ENCODE results near the gene PC. TPM values are rescaled to one million over a fixed set of nuclear protein-coding genes. Genes with fewer than 3 reads are reported as not detected.

The PC gene
- total and polyA plus RNA-seq, 7 donors: 2.0 to 40.2 (median 11.8) TPM

DNA sequence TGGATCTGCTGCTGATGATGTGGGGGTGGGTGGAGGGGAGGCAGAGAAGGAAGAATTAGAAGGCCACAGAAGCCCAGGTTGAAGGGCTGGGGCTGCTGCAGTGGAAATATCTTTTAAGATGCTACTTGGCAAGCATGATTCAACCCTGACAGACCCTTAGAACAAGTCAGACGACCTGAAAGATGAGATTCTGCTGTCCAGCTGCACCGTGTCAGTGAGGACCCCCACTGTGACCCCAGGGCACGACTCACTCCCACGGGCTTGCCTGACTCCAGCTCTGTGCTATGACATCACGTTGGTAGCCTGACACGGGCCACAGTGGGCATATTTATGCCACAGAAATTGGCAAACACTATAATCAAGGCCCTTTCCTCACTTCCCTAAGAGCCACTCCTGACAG, 65.3 kb downstream of the PC start:
- no peak overlapping the region for H3K4me3 ChIP-seq
- TF ChIP-seq POLR2A (IDR thresholded peaks at IDR 0.05): no peak
- TF ChIP-seq, protein P1, sequence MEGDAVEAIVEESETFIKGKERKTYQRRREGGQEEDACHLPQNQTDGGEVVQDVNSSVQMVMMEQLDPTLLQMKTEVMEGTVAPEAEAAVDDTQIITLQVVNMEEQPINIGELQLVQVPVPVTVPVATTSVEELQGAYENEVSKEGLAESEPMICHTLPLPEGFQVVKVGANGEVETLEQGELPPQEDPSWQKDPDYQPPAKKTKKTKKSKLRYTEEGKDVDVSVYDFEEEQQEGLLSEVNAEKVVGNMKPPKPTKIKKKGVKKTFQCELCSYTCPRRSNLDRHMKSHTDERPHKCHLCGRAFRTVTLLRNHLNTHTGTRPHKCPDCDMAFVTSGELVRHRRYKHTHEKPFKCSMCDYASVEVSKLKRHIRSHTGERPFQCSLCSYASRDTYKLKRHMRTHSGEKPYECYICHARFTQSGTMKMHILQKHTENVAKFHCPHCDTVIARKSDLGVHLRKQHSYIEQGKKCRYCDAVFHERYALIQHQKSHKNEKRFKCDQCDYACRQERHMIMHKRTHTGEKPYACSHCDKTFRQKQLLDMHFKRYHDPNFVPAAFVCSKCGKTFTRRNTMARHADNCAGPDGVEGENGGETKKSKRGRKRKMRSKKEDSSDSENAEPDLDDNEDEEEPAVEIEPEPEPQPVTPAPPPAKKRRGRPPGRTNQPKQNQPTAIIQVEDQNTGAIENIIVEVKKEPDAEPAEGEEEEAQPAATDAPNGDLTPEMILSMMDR (IDR thresholded peaks at IDR 0.05): no peak
- TF ChIP-seq POLR2AphosphoS5 (IDR thresholded peaks at IDR 0.05): no peak
- TF ChIP-seq EP300 (IDR thresholded peaks at IDR 0.05): no peak
- no peaks in the 10 kb centered on the region for H3K9me3 ChIP-seq
- 71 to 83% methylated on average over 6 of the region's 6 CpGs for WGBS, 2 donors
- no peak overlapping the region for H3K27ac ChIP-seq
- H3K4me1 ChIP-seq: no peaks in the 10 kb centered on the region
- intact Hi-C loops (cut with DNase I): no loop called here
- no peaks in the 10 kb centered on the region for H3K27me3 ChIP-seq
- no peaks in the 10 kb centered on the region for H3K36me3 ChIP-seq
- no peak for DNase-seq

DNA sequence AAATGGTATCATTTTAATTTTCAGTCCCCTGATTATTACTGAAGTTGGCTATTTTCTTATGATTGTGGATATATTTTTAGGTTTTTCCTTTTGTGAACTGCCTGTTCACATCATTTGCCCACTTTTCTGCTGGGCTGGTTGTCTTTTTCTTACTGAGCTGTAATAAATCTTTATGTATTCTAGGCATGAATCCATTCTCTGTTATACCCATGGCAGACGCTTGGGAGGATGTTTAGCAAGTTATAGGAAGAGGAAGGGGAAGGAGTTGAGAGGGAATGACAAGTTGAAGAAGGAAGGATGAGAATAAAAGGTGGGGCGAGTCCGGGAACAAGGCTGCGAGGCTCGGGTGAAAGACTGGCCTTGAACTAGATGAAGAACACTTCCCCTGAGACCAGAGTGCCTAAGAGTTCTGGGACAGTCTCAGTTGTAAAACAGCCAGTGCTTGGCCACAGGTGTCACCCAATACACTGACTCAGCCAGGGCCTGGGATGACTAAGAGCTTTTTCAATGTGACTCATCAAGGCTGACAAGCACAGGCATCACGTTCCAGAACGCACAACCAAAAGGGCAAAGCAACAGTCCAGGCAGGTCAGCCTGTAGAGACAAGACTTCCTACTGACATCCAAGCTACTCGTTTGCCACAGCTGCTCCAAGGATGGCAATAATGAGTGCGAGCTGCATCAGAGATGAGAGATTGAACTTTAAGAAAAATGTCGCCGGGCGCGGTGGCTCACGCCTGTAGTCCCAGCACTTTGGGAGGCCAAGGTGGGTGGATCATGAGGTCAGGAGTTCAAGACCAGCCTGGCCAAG, 66.1 kb downstream of the PC start:
- Histone ChIP-seq H3K4me1 (no peaks in the 10 kb centered on the region), H3K27ac (no peak overlapping the region), H3K9me3 (no peaks in the 10 kb centered on the region), H3K27me3 (no peaks in the 10 kb centered on the region), H3K4me3 (no peak overlapping the region), H3K36me3 (no peaks in the 10 kb centered on the region)
- DNase-seq: no peak
- 74 to 77% methylated on average over 14 of the region's 14 CpGs for WGBS, 2 donors
- no peak for TF ChIP-seq POLR2A (IDR thresholded peaks at IDR 0.05)
- TF ChIP-seq, protein P1 (IDR thresholded peaks at IDR 0.05): no peak
- TF ChIP-seq EP300 (IDR thresholded peaks at IDR 0.05): no peak
- intact Hi-C loops (cut with DNase I): no loop called here

DNA sequence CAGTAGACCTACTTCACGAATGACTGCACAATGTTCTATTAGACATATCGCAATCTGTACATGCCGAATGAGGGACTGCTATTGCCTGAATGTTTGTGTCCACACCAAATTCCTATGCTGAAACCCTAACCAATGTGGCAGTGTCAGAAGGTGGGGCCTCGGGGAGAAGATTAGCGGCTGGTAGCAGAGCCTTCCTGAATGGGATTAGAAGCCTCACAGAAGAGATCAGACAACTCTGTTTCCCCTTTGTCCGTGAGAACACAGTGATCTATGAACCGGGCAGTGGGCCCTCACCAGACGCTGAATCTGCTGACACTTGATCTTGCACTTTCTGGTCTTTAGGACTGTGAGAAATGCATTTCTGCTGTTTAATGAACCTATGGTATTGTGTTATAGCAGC, 68.2 kb downstream of the PC start:
- Histone ChIP-seq H3K27me3 (no peaks in the 10 kb centered on the region), H3K4me1 (no peaks in the 10 kb centered on the region), H3K9me3 (no peaks in the 10 kb centered on the region), H3K27ac (no peak overlapping the region), H3K36me3 (no peaks in the 10 kb centered on the region), H3K4me3 (no peak overlapping the region)
- TF ChIP-seq POLR2AphosphoS5 (IDR thresholded peaks at IDR 0.05) (no peak), POLR2A (IDR thresholded peaks at IDR 0.05) (no peak), EP300 (IDR thresholded peaks at IDR 0.05) (no peak)
- TF ChIP-seq, protein P1 (IDR thresholded peaks at IDR 0.05): no peak
- 86 to 90% methylated on average over 8 of the region's 8 CpGs for WGBS, 2 donors
- intact Hi-C loops (cut with DNase I): no loop called here
- no peak for DNase-seq

DNA sequence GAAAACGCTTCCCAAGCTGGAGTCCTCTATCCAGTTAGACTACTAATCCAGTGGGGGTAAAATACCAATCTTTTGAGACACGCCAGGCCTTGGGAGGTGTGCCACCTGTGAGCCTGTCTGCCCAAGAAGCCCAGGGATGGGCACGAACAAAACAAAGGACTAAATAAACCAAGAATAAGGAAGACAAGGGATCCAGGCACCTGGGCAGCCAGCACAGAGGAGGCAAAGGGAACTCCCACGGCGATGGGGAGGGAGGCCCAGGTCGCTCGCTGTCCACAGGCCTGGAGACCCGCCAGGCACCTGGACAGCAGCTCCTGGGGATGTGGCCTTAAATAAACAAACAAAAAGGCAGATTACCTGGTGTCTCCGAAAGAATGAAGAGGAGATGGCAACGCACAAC, 69.9 kb downstream of the PC start:
- intact Hi-C loops (cut with DNase I): no loop called here

More for the DNA sequence above, 69.9 kb downstream of the PC start:
- H3K4me1 ChIP-seq: peaks cover 0 to 3% (median 0%) of the 10 kb centered on the region in 4 donors
- WGBS, 2 donors: 89 to 95% methylated on average over 10 of the region's 10 CpGs
- TF ChIP-seq, protein P1 (IDR thresholded peaks at IDR 0.05): no peak
- TF ChIP-seq EP300 (IDR thresholded peaks at IDR 0.05) (no peak), POLR2AphosphoS5 (IDR thresholded peaks at IDR 0.05) (no peak), POLR2A (IDR thresholded peaks at IDR 0.05) (no peak)
- DNase-seq: no peak
- H3K36me3 ChIP-seq: no peaks in the 10 kb centered on the region
- H3K4me3 ChIP-seq: no peak overlapping the region
- H3K27ac ChIP-seq: no peak overlapping the region
- no peaks in the 10 kb centered on the region for H3K27me3 ChIP-seq
- H3K9me3 ChIP-seq: no peaks in the 10 kb centered on the region

Measured in sigmoid colon (tissue), 7 donors.